ENCODE results near the gene GMDS.

- TF ChIP-seq CTCF (conservative IDR thresholded peaks at IDR 0.05; ENCODE audit: low read depth in 2 of 2) (no peak), POLR2AphosphoS5 (IDR thresholded peaks at IDR 0.05; ENCODE audit: low read depth) (no peak), EZH2 (IDR thresholded peaks at IDR 0.05; ENCODE audit: low read depth, unreplicated experiment) (no peak), EZH2phosphoT487 (IDR thresholded peaks at IDR 0.05; ENCODE audit: unreplicated experiment) (no peak), JUNB (IDR thresholded peaks at IDR 0.05; ENCODE audit: unreplicated experiment) (no peak), ZNF114 (CRISPR knock-in tag; IDR thresholded peaks at IDR 0.05) (no peak)
Measured at GRCh38 chr6:1993042-1993441, 252.4 kb downstream of the GMDS start.
